Right lobe of liver (tissue), 4 donors: ENCODE measurements around the gene ZFPM1.

Experiments
- POLR2A ChIP-seq: fragments of 450-650 bp; IDR thresholded peaks from one replicate; pipeline ENCODE4 v1.6.1; 2017; ENCODE audit warnings: antibody characterized with exemption, mild to moderate bottlenecking
- TF ChIP-seq, protein P1 (sequence below), 4 donors: fragments of 200-600 bp in 3 of 4; fragments of 450-650 bp in 1 of 4; IDR thresholded peaks; one replicate each; pipeline versions ENCODE4 v1.5.1 to v1.8.0; 2016 to 2022; ENCODE audit warnings: antibody characterized with exemption in 4 of 4, mild to moderate bottlenecking in 2 of 4
- donor health status: DM: no; HTN: no; CAD: no.
- donor health status: DM: no; HTN: no; CAD: no.
- donor health status: DM: no; HTN: yes; CAD: no.

- TF ChIP-seq, protein P1, sequence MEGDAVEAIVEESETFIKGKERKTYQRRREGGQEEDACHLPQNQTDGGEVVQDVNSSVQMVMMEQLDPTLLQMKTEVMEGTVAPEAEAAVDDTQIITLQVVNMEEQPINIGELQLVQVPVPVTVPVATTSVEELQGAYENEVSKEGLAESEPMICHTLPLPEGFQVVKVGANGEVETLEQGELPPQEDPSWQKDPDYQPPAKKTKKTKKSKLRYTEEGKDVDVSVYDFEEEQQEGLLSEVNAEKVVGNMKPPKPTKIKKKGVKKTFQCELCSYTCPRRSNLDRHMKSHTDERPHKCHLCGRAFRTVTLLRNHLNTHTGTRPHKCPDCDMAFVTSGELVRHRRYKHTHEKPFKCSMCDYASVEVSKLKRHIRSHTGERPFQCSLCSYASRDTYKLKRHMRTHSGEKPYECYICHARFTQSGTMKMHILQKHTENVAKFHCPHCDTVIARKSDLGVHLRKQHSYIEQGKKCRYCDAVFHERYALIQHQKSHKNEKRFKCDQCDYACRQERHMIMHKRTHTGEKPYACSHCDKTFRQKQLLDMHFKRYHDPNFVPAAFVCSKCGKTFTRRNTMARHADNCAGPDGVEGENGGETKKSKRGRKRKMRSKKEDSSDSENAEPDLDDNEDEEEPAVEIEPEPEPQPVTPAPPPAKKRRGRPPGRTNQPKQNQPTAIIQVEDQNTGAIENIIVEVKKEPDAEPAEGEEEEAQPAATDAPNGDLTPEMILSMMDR (IDR thresholded peaks at IDR 0.05): no peak
- TF ChIP-seq POLR2A: no peak
These were observed 62.3 kb downstream of the ZFPM1 start for GRCh38 chr16:88515371-88515770.
